K562 (cell line): Measurements from ENCODE around the gene CTCF. TPM values are rescaled to one million over a fixed set of nuclear protein-coding genes. Genes with fewer than 3 reads are reported as not detected.

Source experiments
- ATAC-seq: fragments of 200-7000 bp; cut with Tn5 transposase; 3 replicates; pipeline ENCODE4 v1.9.1; 2020; ENCODE audit warnings: moderate library complexity
- BruUV-seq: library from RNA; stranded (reverse); fragments of 400-500 nt; replicated peaks from 2 replicates; lab custom pipeline; 2021; lab: Mats Ljungman, UMichigan
- CTCF ChIA-PET: fragments of 300-600 bp; formaldehyde crosslinking; extraction: SDS; loops from one replicate; lab custom pipeline; 2021; ENCODE audit warnings: low intra/inter-chr PET ratio; lab: Yijun Ruan, JAX
- POLR2A ChIA-PET: fragments of 300-600, 350-650 bp; sonication (Branson Sonifier 250); formaldehyde crosslinking; extraction: SDS; loops from one replicate; lab custom pipeline; 2021; ENCODE audit warnings: antibody characterized with exemption, inconsistent platforms; lab: Yijun Ruan, JAX
- DNase-seq, 4 experiments: peaks; one replicate each; pipeline versions ENCODE4 v3.0.0 to v3.0.0-alpha.2; 2011 to 2018; ENCODE audit warnings: low spot score in 3 of 4, mixed read lengths in 3 of 4; ENCODE audit errors: extremely low read depth in 1 of 4
- FAIRE-seq: peaks from 2 replicates; lab custom pipeline; 2011; peaks lifted over from hg19 to GRCh38; lab: Jason Lieb, UNC
- H2AFZ ChIP-seq: 2 replicates; pipeline ENCODE4 v1.6.0; 2011; ENCODE audit warnings: low read depth, low read length, control low read depth, inconsistent platforms
- H3K27ac ChIP-seq: fragments of 200-600 bp; 3 replicates; pipeline ENCODE4 v1.8.0; 2011; ENCODE audit warnings: low read depth, mild to moderate bottlenecking, control low read depth, inconsistent platforms, low read length, moderate library complexity, mixed read lengths; ENCODE audit errors: extremely low read depth
- H3K27me3 ChIP-seq, 2 experiments: fragments of 300-600 bp in 1 of 2; 2 replicates in 1 of 2; 3 replicates in 1 of 2; pipeline versions ENCODE4 v1.6.0 to v1.8.0; 2011; ENCODE audit warnings: inconsistent platforms in 2 of 2, low read length in 2 of 2, mild to moderate bottlenecking in 1 of 2, mixed read lengths in 1 of 2, moderate library complexity in 1 of 2; ENCODE audit not compliant: control insufficient read depth in 2 of 2, insufficient read depth in 2 of 2
- H3K36me3 ChIP-seq: fragments of 300-600 bp; 3 replicates; pipeline ENCODE4 v1.8.0; 2011; ENCODE audit warnings: mild to moderate bottlenecking, low read length, inconsistent platforms; ENCODE audit not compliant: control insufficient read depth, insufficient read depth
- H3K4me1 ChIP-seq, 2 experiments: fragments of 200-600 bp in 1 of 2; replicated peaks in 1 of 2; 2 replicates in 1 of 2; 3 replicates in 1 of 2; pipeline versions ENCODE4 v1.5.1 to v1.8.0; 2011; ENCODE audit warnings: inconsistent platforms in 2 of 2, low read length in 2 of 2, mild to moderate bottlenecking in 1 of 2, mixed read lengths in 1 of 2, moderate library complexity in 1 of 2; ENCODE audit not compliant: control insufficient read depth in 2 of 2, insufficient read depth in 2 of 2
- H3K4me2 ChIP-seq: 2 replicates; pipeline ENCODE4 v1.6.1; 2011; ENCODE audit warnings: low read length, control low read depth, inconsistent platforms, mixed read lengths; ENCODE audit not compliant: insufficient read depth
- H3K4me3 ChIP-seq: fragments of 200-600 bp; sonication (generic), shearing (Covaris generic); 2 replicates; pipeline ENCODE4 v1.5.1; 2016; ENCODE audit warnings: control low read depth, inconsistent platforms
- H3K79me2 ChIP-seq: fragments of 200-600 bp; 3 replicates; pipeline ENCODE4 v1.8.0; 2011; ENCODE audit warnings: low read length, inconsistent platforms; ENCODE audit not compliant: control insufficient read depth, insufficient read depth
- H3K9ac ChIP-seq, 2 experiments: 2 replicates each; pipeline versions ENCODE4 v1.6.0 to v1.6.1; 2011; ENCODE audit warnings: low read depth in 2 of 2, low read length in 2 of 2, control low read depth in 1 of 2, inconsistent platforms in 1 of 2, mild to moderate bottlenecking in 1 of 2, mixed read lengths in 1 of 2; ENCODE audit not compliant: insufficient read depth in 1 of 2
- H3K9me1 ChIP-seq: one replicate; pipeline ENCODE4 v1.6.0; 2011; ENCODE audit warnings: inconsistent platforms, mild to moderate bottlenecking, low read length, moderate library complexity; ENCODE audit not compliant: control insufficient read depth, insufficient read depth
- H3K9me3 ChIP-seq: replicated peaks from 2 replicates; pipeline ENCODE4 v1.5.1; 2011; ENCODE audit warnings: low read depth, low read length, inconsistent platforms; ENCODE audit not compliant: control insufficient read depth, insufficient read depth
- H4K20me1 ChIP-seq: replicated peaks from 2 replicates; pipeline ENCODE4 v1.6.1; 2011; ENCODE audit warnings: low read length, inconsistent platforms, mixed read lengths; ENCODE audit not compliant: control insufficient read depth, insufficient read depth
- ATF1 ChIP-seq, 2 experiments: fragments of 450-650 bp in 1 of 2; IDR thresholded peaks; 2 replicates each; pipeline ENCODE4 v1.6.1; 2016; ENCODE audit warnings: missing compliant biosample characterization in 1 of 2, missing genetic modification characterization in 1 of 2
- BRD9 ChIP-seq: fragments of 450-650 bp; IDR thresholded peaks from 2 replicates; pipeline ENCODE4 v1.6.1; 2018; ENCODE audit warnings: low read depth; ENCODE audit not compliant: partially characterized antibody
- CREM ChIP-seq: IDR thresholded peaks from 2 replicates; pipeline ENCODE4 v1.6.1; 2014; ENCODE audit warnings: antibody characterized with exemption, low read depth
- ETV5 ChIP-seq: sonication (generic); formaldehyde crosslinking; IDR thresholded peaks from 2 replicates; pipeline ENCODE4 v1.4.0; 2020; ENCODE audit warnings: low read depth, mild to moderate bottlenecking, missing genetic modification reagents
- FIP1L1 ChIP-seq: fragments of 200-400 bp; formaldehyde crosslinking; IDR thresholded peaks from 2 replicates; pipeline ENCODE4 v1.6.1; 2018; ENCODE audit warnings: mild to moderate bottlenecking, low read depth, low read length; ENCODE audit not compliant: poor library complexity, severe bottlenecking
- FOXJ2 ChIP-seq: fragments of 200-800 bp; sonication (Bioruptor generic); IDR thresholded peaks from 2 replicates; pipeline ENCODE4 v1.6.1; 2016; ENCODE audit warnings: missing genetic modification characterization, missing compliant biosample characterization
- FOXK1 ChIP-seq: sonication (generic); formaldehyde crosslinking; IDR thresholded peaks from 2 replicates; pipeline ENCODE4 v1.8.0; 2022; ENCODE audit warnings: missing genetic modification reagents, mild to moderate bottlenecking, borderline replicate concordance
- GABPA ChIP-seq: fragments of 200-800 bp; sonication (Bioruptor generic); conservative IDR thresholded peaks from 2 replicates; pipeline ENCODE4 v1.6.1; 2016; ENCODE audit warnings: low read depth, missing genetic modification characterization, missing compliant biosample characterization
- KDM5B ChIP-seq: fragments of 200-600 bp; sonication (generic); IDR thresholded peaks from 2 replicates; pipeline ENCODE4 v1.6.1; 2012; ENCODE audit warnings: low read depth, mild to moderate bottlenecking, moderate library complexity, low read length, control low read depth, inconsistent platforms; ENCODE audit not compliant: insufficient replicate concordance
- OTX1 ChIP-seq: fragments of 450-650 bp; formaldehyde crosslinking; IDR thresholded peaks from 2 replicates; pipeline ENCODE4 v1.4.0; 2022; ENCODE audit warnings: mild to moderate bottlenecking
- SMAD4 ChIP-seq: fragments of 250-450 bp; sonication (Bioruptor Pico); conservative IDR thresholded peaks from 2 replicates; pipeline ENCODE4 v1.8.0; 2021; ENCODE audit warnings: inconsistent platforms, mild to moderate bottlenecking, moderate library complexity
- SREBF1 ChIP-seq: fragments of 150-350 bp; IDR thresholded peaks from 2 replicates; pipeline ENCODE4 v1.6.1; 2014; ENCODE audit warnings: antibody characterized with exemption, low read depth, low read length, borderline replicate concordance
- TEAD1 ChIP-seq, 2 experiments: fragments of 450-650 bp in 1 of 2; sonication (generic) in 1 of 2; formaldehyde crosslinking; IDR thresholded peaks; 2 replicates each; pipeline versions ENCODE4 v1.4.0 to v1.8.0; 2020 to 2022; ENCODE audit warnings: mild to moderate bottlenecking in 2 of 2, missing genetic modification reagents in 1 of 2
- ZBTB7A ChIP-seq: IDR thresholded peaks from 2 replicates; pipeline ENCODE4 v1.6.1; 2011; ENCODE audit warnings: low read depth, mild to moderate bottlenecking, low read length, moderate library complexity, borderline replicate concordance; ENCODE audit not compliant: control insufficient read depth
- ZNF263 ChIP-seq: sonication (generic); formaldehyde crosslinking; IDR thresholded peaks from 2 replicates; pipeline ENCODE4 v1.8.0; 2022; ENCODE audit warnings: mild to moderate bottlenecking, missing genetic modification reagents, borderline replicate concordance
- ZNF695 ChIP-seq: fragments of 450-650 bp; formaldehyde crosslinking; IDR thresholded peaks from 2 replicates; pipeline ENCODE4 v1.4.0; 2020; ENCODE audit warnings: mild to moderate bottlenecking, moderate library complexity
- WGBS: fragments of 100-300 bp; shearing (Covaris generic); methylation state at CpG from one replicate; pipeline ENCODE4 v1.1.6; 2016; ENCODE audit warnings: low coverage, mixed read lengths; ENCODE audit not compliant: insufficient coverage; ENCODE audit errors: missing lambda C conversion rate; 5-methylcytosine and 5-hydroxymethylcytosine counted together
- in situ Hi-C: fragments of 300-500 bp; cut with MboI; formaldehyde crosslinking; loops from 4 replicates; pipeline ENCODE4 v1.15.0; 2018; ENCODE audit warnings: inconsistent platforms, mixed read lengths
- intact Hi-C: fragments of 100-400 bp; cut with micrococcal nuclease; formaldehyde crosslinking; loops from 2 replicates; pipeline ENCODE4 v1.14.2; 2022
- polyA plus RNA-seq, 8 experiments: library from polyadenylated mRNA; depleted of rRNA in 4 of 8; stranded (reverse) in 5 of 8; unstranded in 3 of 8; fragments of >200 nt; fragmentation: Nextera tagmentation in 2 of 8; fragmentation: Illumina TruSeq in 1 of 8; extraction: Ambion mirVana in 2 of 8; extraction: Trizol in 1 of 8; gene quantifications; 2 replicates each; pipeline versions ENCODE4 v1.2.1 to v1.2.3, GENCODE V29; 2011 to 2014; ENCODE audit warnings: inconsistent platforms in 1 of 8, missing spikeins in 1 of 8
- total RNA-seq, 7 experiments: library from RNA; depleted of rRNA in 6 of 7; stranded (reverse); fragments of >200 nt in 6 of 7; fragmentation: Illumina TruSeq in 2 of 7; extraction: Trizol in 2 of 7; gene quantifications; 2 replicates each; pipeline versions ENCODE4 v1.2.1 to v1.2.3, GENCODE V29; 2011 to 2021; ENCODE audit warnings: low replicate concordance in 1 of 7
- TF ChIP-seq, protein P1 (sequence below): fragments of 450-650 bp; IDR thresholded peaks from one replicate; pipeline ENCODE4 v1.6.1; 2018; ENCODE audit warnings: mild to moderate bottlenecking, moderate library complexity; ENCODE audit not compliant: partially characterized antibody

CTCF gene
- total and polyA plus RNA-seq, 9 of the 15 experiments (the other 6 are each of a cell fraction or from before 2014, with no cell fraction given): 7.8 to 49.2 (median 33.9) TPM

DNA sequence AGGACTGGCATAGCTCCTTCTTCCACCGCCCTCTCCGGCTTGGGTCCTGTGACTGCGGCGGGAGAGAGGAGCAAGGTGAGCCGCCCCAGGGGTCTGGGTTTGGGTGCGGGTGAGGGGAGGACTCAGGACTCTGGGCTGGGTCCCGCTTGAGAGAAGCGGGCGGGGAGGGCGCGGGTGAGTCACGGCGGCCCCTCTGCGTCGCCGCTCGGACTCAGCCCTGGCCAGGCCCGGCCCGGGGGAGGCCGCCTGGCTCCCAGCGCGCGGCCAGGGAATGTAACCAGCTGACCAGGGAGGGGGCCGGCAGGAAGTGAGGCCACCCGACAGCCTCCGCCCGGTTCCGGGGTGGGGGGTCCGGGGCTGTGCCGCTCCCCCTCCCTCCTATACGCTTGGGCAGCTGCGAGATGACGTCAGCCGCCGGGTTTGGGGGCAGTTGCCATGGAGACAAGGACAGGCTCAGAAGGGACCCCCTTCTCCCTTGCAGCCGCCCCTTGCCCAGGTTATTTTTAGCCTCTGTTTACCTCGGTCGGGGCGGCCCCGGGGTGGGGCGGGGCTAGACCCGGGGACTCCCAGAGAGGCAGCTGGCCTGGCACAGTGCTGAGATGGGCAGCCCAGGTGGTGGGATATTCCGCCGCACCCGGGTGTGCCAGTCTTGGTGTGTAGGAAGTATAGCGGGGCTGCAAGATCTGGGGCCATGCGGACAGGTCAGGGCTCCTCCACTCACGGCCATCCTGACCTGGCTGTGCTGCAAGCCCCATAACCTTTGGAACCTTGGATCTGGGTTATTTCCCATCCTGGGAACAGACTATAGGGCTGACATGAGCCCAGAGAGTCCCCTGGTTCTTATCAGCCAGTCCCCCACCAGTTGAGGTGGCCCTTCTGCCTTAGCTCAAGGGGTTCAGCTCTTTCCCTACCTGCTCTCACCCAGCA, 32.0 kb upstream of the CTCF start:
- peaks cover 3% of the 10 kb centered on the region for H4K20me1 ChIP-seq
- FAIRE-seq (no peak), ATAC-seq (0 out of 3 replicates have a peak, but pooled peaks have one; percentile 4), DNase-seq (peak; percentile 25 to 53 (median 48))
- peak overlapping the region; percentile 64 for H3K4me2 ChIP-seq
- H3K27me3 ChIP-seq: no peaks in the 10 kb centered on the region
- intact Hi-C loops (no loop called here), in situ Hi-C loops (no loop called here)
- H3K27ac ChIP-seq: no peak overlapping the region
- no peaks in the 10 kb centered on the region for H3K9me1 ChIP-seq
- no TSS peak for BruUV-seq
- H3K9me3 ChIP-seq: no peaks in the 10 kb centered on the region
- H3K9ac ChIP-seq: peak overlapping the region; percentile 62 to 92; a peak in 3 of 4 replicates
- ChIA-PET CTCF (no interaction called here), POLR2A (interaction anchor here (1.0 to 1.6 kb wide), 3 partner anchors 9 to 32 kb away, joined by 3 to 9 read pairs (median 4); no protein-coding TSS in a partner anchor)
- peaks cover 12% of the 10 kb centered on the region; the same call in 2 of the 3 replicates for H3K79me2 ChIP-seq
- WGBS: 62% methylated on average over 19 of the region's 48 CpGs
- H3K36me3 ChIP-seq: no peaks in the 10 kb centered on the region
- H3K4me3 ChIP-seq: peak overlapping the region; percentile 61
- peaks cover 33 to 69% of the 10 kb centered on the region in 2 experiments for H3K4me1 ChIP-seq
- H2AFZ ChIP-seq: no peak overlapping the region
- no peak for TF ChIP-seq ZNF695 (CRISPR knock-in tag)
- TF ChIP-seq KDM5B: peak; percentile 39
- TF ChIP-seq SREBF1: no peak
- TF ChIP-seq ATF1 (CRISPR knock-in tag; IDR thresholded peaks at IDR 0.05): no peak
- TF ChIP-seq ATF1 (tag; IDR thresholded peaks at IDR 0.05): 0 out of 2 replicates have a peak, but pooled peaks have one; percentile 33
- 0 out of 2 replicates have a peak, but pooled peaks have one; percentile 18 for TF ChIP-seq CREM
- no peak for TF ChIP-seq OTX1 (CRISPR knock-in tag)
- peak; percentile 77 for TF ChIP-seq ZBTB7A
- peak; percentile 74 for TF ChIP-seq ZNF263 (CRISPR knock-in tag)
- TF ChIP-seq ETV5 (CRISPR knock-in tag): peak; percentile 75; the same call in 1 of the 2 replicates
- TF ChIP-seq SMAD4 (CRISPR knock-in tag): no peak
- 0 out of 4 replicates have a peak, but pooled peaks of 1 of the 2 experiments have one; percentile 28 for TF ChIP-seq TEAD1 (CRISPR knock-in tag; IDR thresholded peaks at IDR 0.05)
- no peak for TF ChIP-seq FOXJ2 (tag)
- peak; percentile 63 for TF ChIP-seq GABPA (tag)
- no peak for TF ChIP-seq BRD9
- TF ChIP-seq, protein P1, sequence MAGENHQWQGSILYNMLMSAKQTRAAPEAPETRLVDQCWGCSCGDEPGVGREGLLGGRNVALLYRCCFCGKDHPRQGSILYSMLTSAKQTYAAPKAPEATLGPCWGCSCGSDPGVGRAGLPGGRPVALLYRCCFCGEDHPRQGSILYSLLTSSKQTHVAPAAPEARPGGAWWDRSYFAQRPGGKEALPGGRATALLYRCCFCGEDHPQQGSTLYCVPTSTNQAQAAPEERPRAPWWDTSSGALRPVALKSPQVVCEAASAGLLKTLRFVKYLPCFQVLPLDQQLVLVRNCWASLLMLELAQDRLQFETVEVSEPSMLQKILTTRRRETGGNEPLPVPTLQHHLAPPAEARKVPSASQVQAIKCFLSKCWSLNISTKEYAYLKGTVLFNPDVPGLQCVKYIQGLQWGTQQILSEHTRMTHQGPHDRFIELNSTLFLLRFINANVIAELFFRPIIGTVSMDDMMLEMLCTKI: no peak
- TF ChIP-seq FOXK1 (CRISPR knock-in tag): peak; percentile 54; the same call in 1 of the 2 replicates
- peak; percentile 16 for TF ChIP-seq FIP1L1
